ENCODE data around the gene RNF214. TPM values are rescaled to one million over a fixed set of nuclear protein-coding genes. Genes with fewer than 3 reads are reported as not detected.
A peak's percentile ranks its signal among the peaks of the same experiment; 100 is the strongest.
"Not testable (repeated sequence)": the region's sequence is repeated elsewhere in the genome, so short reads cannot be mapped to it uniquely, and the experiment has no call there.

Gene RNF214
- polyA plus RNA-seq, 5 donors, result 24.7 to 33.7 (median 31.1) TPM

DNA sequence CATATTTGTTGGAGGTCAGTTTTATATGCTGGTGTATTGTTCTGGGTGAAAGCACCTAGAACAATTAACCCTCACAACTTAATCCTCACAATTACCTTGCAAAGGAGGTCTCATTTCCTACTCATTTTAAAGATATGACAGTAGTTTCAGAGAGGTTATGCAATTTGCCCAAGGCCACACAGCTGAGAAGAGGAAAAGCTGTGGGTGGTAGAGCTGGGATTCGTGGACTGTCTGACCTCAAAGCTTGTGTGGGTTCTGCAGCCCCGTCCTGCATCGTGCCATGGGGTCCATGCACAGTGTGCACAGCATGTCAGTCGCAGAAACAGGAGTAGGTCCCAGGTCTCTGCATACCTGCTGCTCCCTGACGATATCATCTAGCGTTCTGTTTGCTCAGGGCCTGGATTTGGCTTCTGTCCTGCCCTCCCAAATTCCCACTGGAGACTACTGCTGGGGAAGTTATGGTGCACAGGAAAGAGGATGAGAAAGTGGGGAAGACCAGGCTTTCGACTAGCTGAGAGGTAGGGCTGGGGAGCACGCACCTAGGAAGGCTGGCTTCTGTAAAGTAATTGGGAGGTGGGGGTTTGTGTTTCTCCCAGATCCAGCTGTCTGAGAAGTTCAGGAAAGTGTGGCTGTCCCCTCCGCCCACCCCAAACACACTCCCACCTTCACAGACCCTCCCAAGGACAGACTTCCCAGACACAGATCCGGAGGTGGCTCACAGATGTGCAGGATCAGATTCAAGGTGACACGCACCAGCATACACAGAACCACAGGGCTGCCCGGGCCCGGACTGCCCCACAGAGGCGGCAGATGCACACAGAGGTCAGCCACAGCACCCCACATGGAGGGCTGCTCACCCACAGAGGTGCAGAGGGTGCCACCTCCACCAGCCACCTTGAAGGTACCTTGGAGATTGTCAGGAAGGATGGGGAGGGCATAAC is 81.6 kb downstream of the RNF214 start:
- no peak for DNase-seq

DNA sequence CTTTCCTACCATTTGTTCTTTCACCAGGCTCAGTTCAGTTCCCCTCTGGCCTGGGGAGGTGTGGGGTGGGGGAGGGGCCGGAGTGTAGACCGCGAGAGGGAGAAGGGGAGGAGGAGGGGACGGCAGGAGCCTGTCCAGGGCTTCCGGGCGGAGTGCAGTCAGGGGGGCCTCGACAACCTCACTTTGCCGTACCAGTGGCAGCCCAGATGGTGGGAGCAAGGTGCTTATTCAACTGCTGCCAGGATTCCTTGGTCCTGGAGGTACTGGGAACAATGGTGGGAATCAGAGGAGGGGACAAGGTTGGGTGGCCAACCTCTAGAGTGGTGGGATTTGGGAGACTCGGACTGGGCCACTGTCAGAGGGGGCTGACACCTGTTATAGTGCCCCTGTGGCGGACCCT is 82.4 kb downstream of the RNF214 start:
- DNase-seq, result no peak

DNA sequence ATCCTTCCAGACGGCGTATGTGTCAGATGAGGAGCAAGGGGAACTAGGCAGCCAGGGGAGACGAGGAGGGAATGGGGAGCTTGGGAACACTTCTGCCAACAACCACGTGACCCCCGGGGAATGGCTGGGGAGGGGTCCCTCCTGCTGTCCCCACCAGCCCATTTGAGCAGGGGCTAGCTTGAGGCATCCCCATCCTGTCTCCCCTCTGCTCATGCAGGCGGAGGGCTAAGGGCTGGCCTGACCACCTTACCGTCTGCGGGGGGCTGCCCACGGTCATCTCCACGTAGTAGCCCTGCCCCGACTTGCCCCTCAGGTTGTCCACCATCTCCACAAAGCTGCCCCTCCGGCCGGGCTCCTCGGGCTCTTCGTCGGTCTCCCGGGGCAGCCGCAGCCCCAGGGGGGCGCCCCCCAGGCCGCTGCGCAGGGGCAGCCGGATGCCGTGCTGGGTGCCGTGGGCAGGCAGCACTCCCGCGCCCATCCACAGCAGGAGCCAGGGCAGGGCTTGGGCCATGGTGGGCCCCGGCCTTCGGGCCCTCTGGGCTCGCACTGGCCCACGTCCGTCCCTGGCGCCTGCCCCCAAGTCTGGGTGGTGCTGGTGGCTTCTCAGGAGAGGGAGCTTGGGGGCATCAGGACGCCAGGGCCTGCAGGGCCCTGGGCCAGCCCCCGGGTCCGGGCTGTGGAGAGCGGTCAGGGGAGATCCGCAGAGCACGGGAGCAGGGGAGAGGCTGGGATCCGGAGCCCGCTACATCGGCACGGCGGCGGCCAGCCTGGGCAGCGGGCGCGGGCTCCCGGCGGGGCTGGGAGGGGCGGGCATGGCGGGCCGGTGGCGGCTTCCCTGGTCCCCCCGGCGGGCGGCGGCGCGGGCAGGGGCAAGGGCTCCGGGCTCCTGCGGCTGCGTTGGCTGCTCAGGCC is 83.1 kb downstream of the RNF214 start:
- DNase-seq, result peak in 1 of 2 donors; percentile 18

DNA sequence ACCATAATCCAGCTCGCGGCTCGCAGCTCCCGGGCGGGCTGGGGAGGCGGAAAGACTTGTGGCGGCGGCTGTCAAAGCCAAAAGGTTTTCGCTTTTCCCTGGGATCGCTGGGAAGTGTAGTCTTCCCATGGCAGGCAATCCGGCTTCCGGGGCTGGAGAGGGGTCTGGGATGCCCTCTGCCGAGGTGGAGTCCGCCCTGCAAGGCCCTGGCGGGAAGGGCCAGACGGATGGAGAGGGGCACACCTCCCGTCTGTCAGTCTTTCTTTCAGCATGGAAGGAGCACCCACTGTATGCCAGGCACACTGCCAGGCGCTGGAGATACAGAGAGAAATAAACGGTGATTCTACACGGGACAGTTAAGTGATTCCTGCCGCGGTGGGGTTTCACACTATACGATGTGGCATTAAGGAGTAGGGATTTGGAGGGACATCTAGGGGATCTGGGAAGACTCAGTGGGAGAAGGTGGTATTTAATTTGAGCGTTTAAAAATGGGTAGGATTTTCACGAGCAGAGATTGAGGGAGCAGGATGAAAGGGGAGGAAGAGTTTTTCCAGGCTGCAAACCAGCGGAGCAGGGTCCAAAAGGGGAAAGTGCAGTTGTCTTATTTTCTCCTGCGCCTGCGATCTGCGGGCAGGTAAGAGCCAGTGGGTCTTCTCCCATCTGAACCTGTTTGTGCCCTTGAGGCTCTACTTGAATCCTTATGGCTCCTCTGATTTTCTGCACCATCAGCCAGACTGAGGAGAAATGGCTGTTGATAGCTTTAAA is 83.9 kb downstream of the RNF214 start, which contains the start of gene BACE1:
Gene BACE1, minus strand, starts transcription at position 60 of the 765 bp plus-strand sequence. CDS start 461 bp downstream, outside the sequence.
- DNase-seq, result peak; percentile 78 to 81

DNA sequence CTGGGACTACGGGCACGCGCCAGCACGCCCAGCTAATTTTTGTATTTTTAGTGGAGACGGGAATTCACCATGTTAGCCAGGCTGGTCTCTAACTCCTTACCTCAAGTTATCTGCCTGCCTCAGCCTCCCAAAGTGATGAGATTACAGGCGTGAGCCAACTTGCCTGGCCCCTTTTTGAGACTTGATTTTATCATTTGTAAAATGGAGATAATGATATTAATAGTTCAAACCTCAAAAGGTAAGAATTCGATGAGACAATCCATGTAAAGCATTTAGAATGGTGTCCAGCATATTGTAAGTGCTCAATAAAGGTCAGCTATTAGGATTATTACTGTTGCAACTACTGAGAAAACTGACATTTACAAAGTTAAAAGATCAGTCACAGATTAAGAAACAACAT is 86.3 kb downstream of the RNF214 start:
- DNase-seq, result no peak

DNA sequence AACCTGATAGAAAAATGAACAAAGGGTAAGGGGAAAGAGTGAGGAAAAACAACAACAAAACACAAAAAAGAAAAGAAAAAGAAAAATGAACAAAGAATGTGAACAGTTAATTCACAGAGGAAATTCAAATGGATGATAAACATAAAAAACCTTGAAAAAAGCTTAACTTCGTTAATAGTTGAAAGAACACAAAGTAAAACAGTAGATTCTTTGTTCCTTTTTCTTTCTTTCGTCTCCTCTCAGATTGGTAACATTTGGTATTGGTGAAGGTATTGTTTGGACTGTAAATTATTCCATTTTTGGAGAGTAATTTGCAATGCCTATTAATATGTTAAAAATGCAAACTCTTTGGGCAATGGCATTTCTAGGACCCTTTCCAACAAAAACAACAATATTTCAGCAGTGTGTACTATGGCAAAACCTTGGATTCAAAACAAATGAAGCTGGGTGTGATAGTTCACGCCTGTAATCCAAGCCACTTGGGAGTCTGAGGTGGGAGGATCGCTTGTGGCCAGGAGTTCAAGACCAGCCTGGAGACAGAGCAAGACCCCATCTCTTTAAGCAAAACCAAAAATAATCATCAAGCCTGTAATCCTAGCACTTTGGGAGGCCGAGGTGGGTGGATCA is 86.9 kb downstream of the RNF214 start:
- no peak for DNase-seq

DNA sequence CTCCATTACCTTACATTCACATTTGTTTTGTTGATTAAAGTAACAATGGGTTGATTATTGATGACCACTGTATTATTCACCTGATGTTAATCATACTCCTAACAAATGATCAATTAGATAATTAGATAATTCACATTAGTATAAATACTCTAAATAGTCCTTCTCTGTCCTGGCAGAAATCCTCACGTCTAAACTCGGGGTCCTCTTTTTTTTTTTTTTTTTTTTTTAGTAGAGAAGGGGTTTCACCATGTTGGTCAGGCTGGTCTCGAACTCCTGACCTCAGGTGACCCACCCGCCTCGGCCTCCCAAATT is 94.7 kb downstream of the RNF214 start:
- not testable (repeated sequence) for DNase-seq

DNA sequence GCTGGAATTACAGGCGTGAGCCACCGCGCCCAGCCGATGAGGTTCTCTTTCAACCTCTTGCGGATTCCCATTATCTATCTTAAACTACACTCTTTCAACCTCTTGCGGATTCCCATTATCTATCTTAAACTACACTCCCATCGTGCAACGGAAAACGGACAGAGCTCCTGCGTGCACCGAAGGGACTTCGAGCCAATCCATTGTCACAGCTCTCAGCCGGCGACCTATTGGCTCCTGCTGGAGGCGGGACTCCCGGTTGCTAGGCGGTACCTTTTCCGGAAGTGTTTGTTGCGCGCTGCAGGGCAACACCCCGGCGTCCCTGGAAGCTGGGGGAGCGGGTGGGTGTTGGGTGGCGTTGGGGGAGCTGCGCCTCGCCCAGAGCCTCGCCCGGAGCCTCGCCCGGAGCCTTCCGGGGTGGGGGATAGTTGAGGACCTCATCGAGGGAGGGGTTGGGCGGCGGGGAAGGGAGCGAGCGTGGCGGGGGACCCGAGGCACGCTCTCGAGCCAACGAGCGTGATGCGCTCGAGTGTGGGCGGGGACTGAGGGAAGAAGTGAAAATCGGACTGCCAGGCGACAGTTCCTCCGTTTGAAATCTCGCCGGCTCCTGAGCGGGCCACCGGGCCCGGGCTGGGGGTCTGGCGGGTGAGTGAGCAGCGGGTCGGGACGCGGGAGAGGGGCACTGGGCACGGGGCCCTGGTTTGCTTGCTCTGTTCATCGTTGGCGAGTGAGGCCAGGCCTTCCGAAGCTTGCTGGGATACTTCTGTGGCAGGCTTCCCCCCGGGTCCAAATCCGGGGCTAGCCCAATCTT is 95.3 kb downstream of the RNF214 start, which contains the start of gene CEP164:
Gene CEP164, plus strand, starts transcription at position 288 of the 808 bp plus-strand sequence. CDS start 10,733 bp downstream, outside the sequence.
- DNase-seq, result peak; percentile 96

DNA sequence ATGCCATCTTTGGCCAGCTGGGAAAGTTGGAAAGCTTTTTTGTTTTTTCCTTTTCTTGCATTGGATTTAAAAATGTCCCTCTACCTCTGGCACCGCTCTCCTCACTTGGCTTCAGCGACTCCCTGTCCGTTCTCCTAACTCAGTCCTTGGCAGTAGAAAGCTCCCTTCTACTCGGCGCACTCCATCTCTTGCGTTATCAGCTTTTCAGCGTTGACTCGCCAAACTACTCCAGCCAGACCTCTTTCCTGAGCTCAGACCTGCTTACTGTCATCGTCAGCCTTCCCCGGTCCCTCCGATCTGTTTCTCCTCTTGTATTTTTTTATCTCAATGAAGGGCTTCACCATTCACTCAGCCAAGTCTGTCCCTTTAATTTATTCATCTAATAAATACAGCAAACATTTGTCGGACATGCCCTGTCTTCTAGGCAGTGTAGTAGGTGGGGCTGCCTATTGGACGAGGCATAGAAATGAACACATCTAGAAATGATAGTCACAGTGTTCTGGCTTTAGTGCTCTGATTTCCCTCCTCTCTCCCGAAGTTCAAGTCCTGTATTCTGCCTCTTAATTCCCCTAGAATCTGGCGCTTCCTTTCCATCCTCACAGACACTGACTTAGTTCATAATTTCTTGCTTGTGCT is 96.0 kb downstream of the RNF214 start:
- DNase-seq, result no peak

DNA sequence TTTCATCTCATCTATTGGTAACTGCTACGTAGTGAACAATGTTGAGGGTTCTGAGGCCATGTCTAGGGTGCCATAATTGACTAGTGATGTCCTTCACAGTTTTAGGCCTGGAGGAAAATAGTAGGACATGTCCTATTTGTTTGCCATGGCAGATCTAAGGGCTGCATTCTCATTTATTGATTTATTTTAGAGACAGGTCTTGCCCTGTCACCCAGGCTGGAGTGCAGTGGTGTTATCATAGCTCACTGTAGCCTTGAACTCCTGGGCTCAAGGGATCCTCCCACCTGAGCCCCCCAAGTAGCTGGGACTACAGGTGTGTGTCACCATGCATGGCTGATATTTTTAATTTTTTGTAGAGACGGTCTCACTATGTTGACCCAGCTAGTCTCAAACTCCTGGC is 100.4 kb downstream of the RNF214 start:
- no peak for DNase-seq

DNA sequence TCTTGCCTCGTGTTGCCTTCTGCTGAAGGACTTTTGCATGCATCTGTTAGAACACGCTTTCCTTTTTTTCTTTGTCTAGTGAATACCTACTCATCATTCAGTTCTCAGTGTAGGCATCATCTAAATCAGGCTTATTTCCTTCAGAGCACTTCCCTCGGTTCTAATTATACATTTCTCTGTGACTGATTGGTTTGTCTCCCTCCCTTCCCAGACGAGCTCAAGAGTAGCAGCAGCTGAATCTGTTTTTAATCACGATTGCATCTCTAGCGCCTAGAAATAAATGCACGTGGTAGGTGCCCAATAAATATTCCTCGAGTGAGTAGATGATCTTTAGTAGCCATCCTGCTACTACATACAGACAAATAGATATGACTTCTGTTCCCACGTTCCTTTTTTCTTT is 101.4 kb downstream of the RNF214 start:
- DNase-seq, result no peak

DNA sequence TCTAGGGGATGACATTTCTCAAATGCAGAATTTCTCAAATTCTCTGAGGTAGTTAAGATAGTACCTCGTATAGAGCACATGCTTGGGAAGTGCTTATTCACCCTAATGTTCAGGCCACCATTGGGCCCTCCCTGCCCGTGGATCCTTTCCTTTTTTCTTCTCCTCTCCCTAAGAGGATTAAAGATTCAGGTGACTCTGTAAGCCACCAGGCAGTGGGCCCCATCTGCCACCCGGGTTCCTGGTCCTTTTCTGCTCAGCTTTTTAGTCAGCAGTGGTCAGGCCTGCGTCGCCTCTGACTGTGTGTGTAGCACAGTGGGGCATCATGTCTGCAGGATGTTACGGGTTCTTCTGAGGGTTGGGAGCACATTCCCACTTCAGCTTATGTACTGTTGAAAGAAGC is 102.4 kb downstream of the RNF214 start:
- DNase-seq, result no peak

DNA sequence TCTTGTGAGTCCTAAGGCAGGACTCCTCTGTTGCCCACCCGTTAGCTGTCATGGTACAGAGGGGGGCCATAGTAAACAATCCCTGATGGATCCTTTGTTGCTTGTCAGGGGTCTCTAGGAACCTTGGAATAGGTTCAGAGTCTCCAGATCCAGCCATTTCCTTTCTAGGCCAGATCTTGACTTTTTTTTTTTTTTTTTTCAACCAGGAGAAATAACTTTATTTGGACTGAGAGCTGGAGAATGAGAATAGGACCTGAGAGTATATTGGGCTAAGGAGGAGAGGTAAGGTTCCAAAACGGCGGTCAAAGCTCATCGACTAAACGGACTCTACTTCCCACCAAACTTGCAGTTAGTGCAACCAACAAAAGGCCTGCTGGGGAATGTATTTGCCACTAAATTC is 102.9 kb downstream of the RNF214 start:
- no peak for DNase-seq

Other genes starting within 250 kb of the RNF214 start
- gene SIK3, start 134.2 kb upstream of the RNF214 start, polyA plus RNA-seq (ENCODE audit: insufficient read depth in 1 of 5, insufficient read length in 5 of 5, low replicate concordance in 1 of 5), result 10 to 100 TPM; 25.9 to 41.9 (median 29.5) TPM
- 10 to 100 TPM; 48.3 to 70.6 (median 65.0) TPM for gene PAFAH1B2, start 88.4 kb upstream of the RNF214 start, polyA plus RNA-seq (ENCODE audit: insufficient read depth in 1 of 5, insufficient read length in 5 of 5, low replicate concordance in 1 of 5)
- 10 to 100 TPM; 22.5 to 36.4 (median 29.8) TPM for gene SIDT2, start 53.9 kb upstream of the RNF214 start, polyA plus RNA-seq (ENCODE audit: insufficient read depth in 1 of 5, insufficient read length in 5 of 5, low replicate concordance in 1 of 5)
- 100 to 1,000 TPM in 4 of 5 donors, 10 to 100 TPM in 1; 82.1 to 304 (median 177) TPM for gene TAGLN, start 33.3 kb upstream of the RNF214 start, polyA plus RNA-seq (ENCODE audit: insufficient read depth in 1 of 5, insufficient read length in 5 of 5, low replicate concordance in 1 of 5)
- 10 to 100 TPM; 19.5 to 29.0 (median 25.7) TPM for gene PCSK7, start 598 bp upstream of the RNF214 start, polyA plus RNA-seq (ENCODE audit: insufficient read depth in 1 of 5, insufficient read length in 5 of 5, low replicate concordance in 1 of 5)
- gene BACE1-AS, start 58.7 kb downstream of the RNF214 start, polyA plus RNA-seq (ENCODE audit: insufficient read depth in 1 of 5, insufficient read length in 5 of 5, low replicate concordance in 1 of 5), result 10 to 100 TPM; 18.9 to 23.1 (median 21.6) TPM
- gene BACE1, start 83.6 kb downstream of the RNF214 start, polyA plus RNA-seq (ENCODE audit: insufficient read depth in 1 of 5, insufficient read length in 5 of 5, low replicate concordance in 1 of 5), result 10 to 100 TPM; 41.7 to 52.5 (median 45.9) TPM
- gene CEP164, start 95.2 kb downstream of the RNF214 start, polyA plus RNA-seq (ENCODE audit: insufficient read depth in 1 of 5, insufficient read length in 5 of 5, low replicate concordance in 1 of 5), result 10 to 100 TPM; 30.9 to 37.3 (median 32.9) TPM

All from right lung (tissue), 5 donors.